ENCODE results near the gene KIF7.
A peak's percentile ranks its signal among the peaks of the same experiment; 100 is the strongest.

KIF7 gene

GRCh38 chr15:89648106-89649012, 6.9 kb downstream of the KIF7 start:
- DNase-seq (ENCODE audit: low spot score), result no peak

GRCh38 chr15:89647191-89647851, 7.9 kb downstream of the KIF7 start:
- peak; percentile 92 for DNase-seq (ENCODE audit: low spot score)

- no peak for DNase-seq (ENCODE audit: low spot score)
These were observed 8.7 kb downstream of the KIF7 start for GRCh38 chr15:89646416-89647141.

DNA sequence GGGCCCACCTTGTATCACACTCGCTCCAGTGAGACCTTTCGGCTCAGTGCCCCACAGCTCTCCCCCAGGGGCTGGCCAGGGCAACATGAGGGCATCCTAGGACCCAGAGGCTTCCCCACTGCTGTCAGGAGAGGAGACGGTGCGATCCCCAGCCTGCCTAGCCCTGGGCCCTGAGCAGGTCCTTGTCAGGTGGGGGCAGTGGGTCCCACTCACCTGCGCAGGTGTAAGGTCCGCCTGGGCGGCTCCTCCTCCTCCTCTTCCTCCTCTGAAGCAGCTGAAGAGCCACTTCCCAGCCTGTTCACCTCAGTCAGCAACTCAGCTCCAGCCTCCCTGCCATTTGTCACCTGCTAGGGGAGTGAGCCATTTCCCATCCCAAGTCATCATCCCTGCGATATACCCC, 9.6 kb downstream of the KIF7 start:
- no peak for DNase-seq (ENCODE audit: low spot score)

DNA sequence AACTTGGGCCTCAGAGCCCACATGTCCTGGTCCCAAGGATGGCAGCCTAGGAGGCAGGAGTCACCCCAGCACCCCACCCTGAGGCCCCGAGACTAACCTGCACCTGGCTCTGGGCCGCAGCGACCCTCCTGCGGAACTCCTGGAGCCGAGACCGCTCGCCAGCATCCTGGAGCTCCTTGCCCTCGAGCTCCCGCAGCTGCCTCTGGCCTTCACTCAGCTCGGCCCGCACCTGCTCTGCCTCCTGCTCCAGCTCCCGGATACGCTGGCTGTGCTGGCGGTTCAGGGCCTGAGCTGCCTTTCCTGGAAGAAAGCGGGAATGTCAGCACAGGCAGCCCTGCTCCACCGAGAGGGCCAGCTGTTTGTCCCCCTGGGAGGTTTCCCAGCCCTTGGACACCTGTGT, 13.2 kb downstream of the KIF7 start:
- no peak for DNase-seq (ENCODE audit: low spot score)

- DNase-seq (ENCODE audit: low spot score), result no peak
These were observed 14.2 kb downstream of the KIF7 start for GRCh38 chr15:89641053-89641452.

- DNase-seq (ENCODE audit: low spot score), result no peak
These were observed 15.0 kb downstream of the KIF7 start for GRCh38 chr15:89640245-89640644.

DNA sequence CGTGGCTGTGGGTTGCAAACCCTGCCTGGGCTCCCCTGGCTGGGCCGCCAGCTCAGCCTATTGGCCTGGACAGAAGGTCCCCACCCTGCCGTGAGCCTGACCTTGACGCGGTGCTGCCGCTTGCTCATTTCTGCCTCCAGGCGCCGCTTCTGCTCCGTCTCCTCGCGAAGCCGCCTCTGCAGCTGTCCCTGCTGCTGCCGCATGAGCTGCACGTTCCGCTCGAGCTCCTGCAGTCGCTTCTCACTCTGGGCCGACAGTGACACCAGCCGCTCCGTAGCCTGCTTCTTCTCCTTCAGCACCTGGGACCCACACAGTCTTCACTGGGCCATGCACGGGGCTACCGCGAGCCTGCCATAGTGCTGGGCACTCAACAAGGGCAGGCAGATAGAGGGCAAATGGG, 21.7 kb downstream of the KIF7 start:
- no peak for DNase-seq (ENCODE audit: low spot score)

- DNase-seq (ENCODE audit: low spot score), result no peak
These were observed 22.5 kb downstream of the KIF7 start for GRCh38 chr15:89632563-89633430.

- DNase-seq (ENCODE audit: low spot score), result no peak
These were observed 23.4 kb downstream of the KIF7 start for GRCh38 chr15:89631902-89632264.

- no peak for DNase-seq (ENCODE audit: low spot score)
These were observed 24.0 kb downstream of the KIF7 start for GRCh38 chr15:89630974-89631901.

- DNase-seq (ENCODE audit: low spot score), result no peak
These were observed 25.0 kb downstream of the KIF7 start for GRCh38 chr15:89630260-89630659.

GRCh38 chr15:89629829-89630228, 25.4 kb downstream of the KIF7 start:
- DNase-seq (ENCODE audit: low spot score), result no peak

- peak; percentile 12 for DNase-seq (ENCODE audit: low spot score)
These were observed 26.2 kb downstream of the KIF7 start for GRCh38 chr15:89628806-89629715.

DNA sequence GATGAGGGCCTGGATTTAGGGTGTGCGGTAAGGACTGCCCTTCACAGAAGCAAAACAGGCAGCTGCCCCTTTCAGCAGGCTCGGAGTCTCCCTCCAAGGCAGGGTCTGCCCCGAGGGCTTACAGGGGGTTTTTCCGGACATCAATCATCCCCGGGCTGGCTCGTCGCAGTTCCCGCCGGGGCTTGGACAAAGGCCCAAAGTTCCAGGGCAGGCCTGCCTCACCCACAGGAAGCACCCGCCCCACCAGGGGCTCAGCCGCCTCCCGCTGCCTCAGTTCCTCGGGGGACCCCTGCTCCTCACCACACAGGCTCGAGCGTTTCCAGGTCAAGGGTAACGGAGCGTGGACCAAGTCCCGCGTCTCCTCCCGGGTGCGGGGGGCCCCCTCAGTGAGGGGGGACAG, 27.0 kb downstream of the KIF7 start:
- no peak for DNase-seq (ENCODE audit: low spot score)

DNA sequence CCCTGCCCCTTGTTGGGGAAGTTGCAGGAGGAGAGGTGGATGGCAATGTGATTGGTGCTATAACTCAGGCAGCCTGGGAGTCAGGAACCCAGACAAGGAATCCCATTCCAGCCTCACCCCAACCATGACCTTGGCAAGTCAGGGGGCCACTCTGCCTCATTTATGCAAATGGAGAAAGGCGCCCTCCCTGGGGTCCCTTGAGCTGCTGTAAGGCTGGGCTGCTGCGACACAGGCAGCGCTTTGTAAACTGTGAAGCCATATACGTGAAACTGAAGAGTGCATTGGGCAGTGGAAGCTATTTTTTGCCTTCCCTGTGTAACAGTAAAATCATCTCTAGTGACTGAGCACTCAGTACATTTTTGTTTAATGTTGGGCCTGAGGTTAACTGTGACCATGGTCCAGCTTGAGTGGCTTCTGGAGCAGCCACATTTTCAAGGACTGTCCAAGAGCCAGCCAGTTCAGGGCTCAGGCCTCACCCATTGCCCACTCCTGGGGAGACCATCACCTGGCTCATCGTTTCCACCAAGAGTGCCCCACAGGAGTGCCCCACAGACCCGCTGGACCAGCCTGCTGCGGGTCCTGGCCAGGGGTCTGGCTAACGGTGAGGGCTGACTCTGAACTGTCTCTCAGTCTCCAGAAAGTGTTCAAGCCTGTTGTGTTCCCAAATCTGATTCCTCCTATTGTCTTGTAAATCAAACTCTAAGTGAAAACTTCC, 27.9 kb downstream of the KIF7 start:
- no peak for DNase-seq (ENCODE audit: low spot score)

DNA sequence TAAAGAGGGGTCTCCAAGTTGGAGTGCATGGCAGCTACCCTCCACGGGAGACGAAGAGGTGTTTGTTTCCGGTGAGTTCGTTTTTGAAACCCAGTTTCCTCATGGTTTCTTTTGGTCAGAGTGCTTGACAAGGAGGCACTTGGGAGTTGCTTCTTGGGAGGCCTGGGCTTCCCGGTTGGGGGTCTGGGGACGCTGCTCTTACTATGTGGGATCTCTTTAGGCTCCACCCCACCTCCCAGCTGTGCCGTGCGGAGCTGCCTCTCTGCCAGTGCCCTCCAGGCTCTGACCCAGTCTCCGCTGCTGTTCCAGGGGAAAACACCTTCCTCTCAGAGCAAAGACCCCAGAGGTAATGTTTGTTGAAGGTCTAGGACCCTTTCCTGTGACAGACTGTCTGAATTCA, 29.6 kb downstream of the KIF7 start:
- DNase-seq (ENCODE audit: low spot score), result no peak

GRCh38 chr15:89623165-89623564, 32.1 kb downstream of the KIF7 start:
- peak; percentile 22 for DNase-seq (ENCODE audit: low spot score)

GRCh38 chr15:89621547-89621946, 33.7 kb downstream of the KIF7 start:
- no peak for DNase-seq (ENCODE audit: low spot score)

All from AG08396 (cell line).